ENCODE measurements around the gene SPATS2L. TPM values are rescaled to one million over a fixed set of nuclear protein-coding genes. Genes with fewer than 3 reads are reported as not detected.
A peak's percentile ranks its signal among the peaks of the same experiment; 100 is the strongest.

Gene SPATS2L
- total RNA-seq, 1 donor from 2014 or later: 38.0 TPM

DNA sequence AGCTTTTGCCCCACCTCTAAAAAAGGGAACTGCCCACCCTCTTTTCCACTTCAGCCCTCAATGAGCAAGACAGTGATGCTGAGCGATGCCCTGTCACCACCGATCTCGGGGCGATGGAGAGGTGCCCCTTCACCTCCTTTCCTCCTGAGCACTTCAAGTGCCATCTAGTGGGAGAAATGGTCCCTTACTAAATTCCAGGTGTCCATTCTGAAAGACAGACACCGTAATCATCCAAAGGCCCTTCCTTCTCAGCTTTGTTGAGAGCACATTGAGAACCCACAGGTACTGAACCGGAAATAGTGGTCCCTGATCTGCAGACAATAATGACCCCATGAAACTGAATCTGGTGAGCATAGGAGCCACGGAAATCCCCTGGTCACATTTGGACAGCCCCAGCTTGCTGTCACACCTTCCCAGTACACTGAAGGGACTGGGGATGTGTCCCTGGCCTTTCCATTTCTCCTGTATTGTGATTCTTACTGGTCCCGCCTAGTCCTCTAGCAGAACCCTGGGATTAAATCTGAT is 164.9 kb downstream of the SPATS2L start:
- Mint-ChIP-seq H3K4me1 (ENCODE audit: low read depth) (peaks cover 36% of the 10 kb centered on the region), H3K27me3 (ENCODE audit: insufficient read depth) (no peaks in the 10 kb centered on the region), H3K36me3 (ENCODE audit: low read depth) (peaks cover 20% of the 10 kb centered on the region), H3K9me3 (no peaks in the 10 kb centered on the region), H3K4me3 (no peak overlapping the region), H3K27ac (peak overlapping the region; percentile 47)
- no peak for DNase-seq (ENCODE audit: low spot score)
- intact Hi-C loops (cut with micrococcal nuclease): loop anchor here (2.0 kb wide), 2 partner anchors 17 to 491 kb away; no protein-coding TSS in a partner anchor

DNA sequence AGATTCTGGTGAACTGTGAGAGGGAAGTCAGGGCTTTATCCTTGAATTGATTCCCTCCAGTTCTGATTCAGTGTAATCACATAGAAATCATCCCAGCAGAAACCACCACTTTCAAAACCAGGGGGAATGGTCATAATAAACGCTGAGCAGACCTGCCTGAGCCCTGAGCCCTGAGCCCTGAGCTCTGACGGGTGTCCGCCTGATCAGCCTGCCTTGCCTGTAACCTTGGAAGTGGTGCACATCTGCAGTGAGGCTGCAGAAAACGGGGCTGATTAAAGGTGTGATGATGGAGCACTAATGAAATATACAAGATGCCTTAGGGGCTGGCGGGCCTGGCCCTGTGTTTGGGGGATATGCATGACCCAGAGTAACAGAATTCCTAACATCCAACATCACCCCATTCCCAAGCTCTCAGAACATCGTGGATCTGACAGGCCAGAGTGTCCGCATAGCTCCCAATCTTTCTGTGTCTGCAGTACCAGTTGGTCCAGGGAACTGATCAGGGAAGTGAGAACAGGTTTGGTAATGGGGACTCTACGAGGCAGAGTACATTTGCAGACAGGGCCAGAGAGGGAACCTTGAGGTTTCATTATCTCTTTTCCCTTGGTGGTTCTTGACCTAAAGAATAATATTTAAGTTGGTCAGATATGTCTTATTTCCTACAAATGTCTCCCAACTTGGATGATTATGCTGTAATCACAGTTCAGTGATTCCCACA is 165.6 kb downstream of the SPATS2L start:
- H3K4me1 Mint-ChIP-seq (ENCODE audit: low read depth): peaks cover 30% of the 10 kb centered on the region
- peaks cover 21% of the 10 kb centered on the region for H3K36me3 Mint-ChIP-seq (ENCODE audit: low read depth)
- H3K27me3 Mint-ChIP-seq (ENCODE audit: insufficient read depth): no peaks in the 10 kb centered on the region
- H3K27ac Mint-ChIP-seq: no peak overlapping the region
- no peak for DNase-seq (ENCODE audit: low spot score)
- intact Hi-C loops (cut with micrococcal nuclease): loop anchor here (2.0 kb wide), 2 partner anchors 17 to 491 kb away; no protein-coding TSS in a partner anchor
- no peaks in the 10 kb centered on the region for H3K9me3 Mint-ChIP-seq
- H3K4me3 Mint-ChIP-seq: no peak overlapping the region

DNA sequence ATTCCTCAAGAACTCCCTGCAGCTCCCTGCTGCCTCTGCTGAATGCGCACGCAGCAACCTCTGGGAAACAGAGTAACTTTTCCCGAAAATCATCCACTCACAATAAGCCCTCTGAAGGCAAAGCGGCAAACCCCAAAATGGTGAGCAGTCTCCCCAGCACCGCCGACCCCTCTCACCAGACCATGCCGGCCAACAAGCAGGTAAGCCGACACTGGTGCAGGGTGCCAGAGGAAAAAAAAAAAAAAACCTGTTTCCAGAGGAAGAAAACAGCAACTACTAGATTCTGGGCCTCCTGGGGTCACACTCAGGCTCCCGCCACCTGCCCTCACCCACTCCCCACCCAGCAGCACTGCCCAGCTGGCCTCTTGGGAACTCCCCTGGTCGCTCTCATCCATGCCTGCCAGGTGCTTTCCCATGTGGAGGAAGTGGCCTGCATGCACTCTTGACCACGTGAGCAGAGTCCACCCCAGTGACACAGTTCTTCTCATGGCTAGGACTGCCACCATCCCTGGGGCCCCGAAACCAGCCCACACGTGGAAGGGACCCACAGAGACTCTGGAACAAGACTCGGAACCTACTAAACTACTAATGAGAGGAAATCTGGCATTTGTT is 166.5 kb downstream of the SPATS2L start:
- Mint-ChIP-seq H3K36me3 (ENCODE audit: low read depth) (peaks cover 22% of the 10 kb centered on the region), H3K4me1 (ENCODE audit: low read depth) (peaks cover 22% of the 10 kb centered on the region), H3K9me3 (no peaks in the 10 kb centered on the region), H3K4me3 (no peak overlapping the region), H3K27ac (no peak overlapping the region), H3K27me3 (ENCODE audit: insufficient read depth) (no peaks in the 10 kb centered on the region)
- DNase-seq (ENCODE audit: low spot score): no peak
- intact Hi-C loops (cut with micrococcal nuclease): no loop called here

DNA sequence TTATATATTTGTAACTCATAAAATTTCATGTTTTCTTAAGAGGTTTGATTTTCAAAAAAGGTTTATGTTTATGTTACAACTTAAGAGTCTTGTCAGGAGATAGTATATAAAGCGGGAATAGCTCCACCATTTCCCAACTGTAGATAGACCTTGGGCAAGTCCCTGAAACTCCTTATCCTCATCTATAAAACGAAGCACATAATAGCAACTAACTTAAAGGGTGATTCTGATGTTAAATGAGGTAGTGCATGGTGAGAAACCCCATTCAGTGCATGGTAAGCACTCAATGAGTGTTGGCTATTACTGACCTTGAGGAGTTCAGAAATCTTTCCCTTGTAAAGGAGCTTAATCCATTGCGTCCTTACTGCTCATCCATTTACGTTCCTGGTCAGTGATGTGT is 169.3 kb downstream of the SPATS2L start:
- Mint-ChIP-seq H3K4me1 (ENCODE audit: low read depth) (peaks cover 7% of the 10 kb centered on the region), H3K9me3 (no peaks in the 10 kb centered on the region), H3K4me3 (no peak overlapping the region), H3K27me3 (ENCODE audit: insufficient read depth) (no peaks in the 10 kb centered on the region), H3K36me3 (ENCODE audit: low read depth) (peaks cover 27% of the 10 kb centered on the region), H3K27ac (no peak overlapping the region)
- no peak for DNase-seq (ENCODE audit: low spot score)
- intact Hi-C loops (cut with micrococcal nuclease): no loop called here

DNA sequence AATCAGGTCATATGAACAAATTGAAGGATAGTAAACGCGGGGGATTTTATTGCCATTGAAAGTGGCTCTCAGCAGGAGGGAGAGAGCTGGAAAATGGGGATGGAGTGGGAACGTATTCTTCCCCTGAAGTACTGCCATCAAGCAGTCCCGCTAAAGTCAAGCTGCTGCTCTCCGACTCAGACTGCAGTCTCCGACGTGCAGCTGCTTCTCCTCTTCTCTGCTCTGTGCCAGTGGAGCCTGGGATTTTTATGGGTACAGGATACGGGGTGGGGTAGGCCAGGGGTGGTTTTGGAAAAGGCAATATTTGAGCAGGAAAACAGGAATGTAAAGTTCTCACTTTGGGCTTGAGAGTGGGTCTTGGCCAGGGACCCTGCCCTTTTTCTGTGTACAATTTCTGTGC is 170.3 kb downstream of the SPATS2L start:
- H3K9me3 Mint-ChIP-seq: no peaks in the 10 kb centered on the region
- peaks cover 7% of the 10 kb centered on the region for H3K4me1 Mint-ChIP-seq (ENCODE audit: low read depth)
- H3K27ac Mint-ChIP-seq: no peak overlapping the region
- no peak for DNase-seq (ENCODE audit: low spot score)
- intact Hi-C loops (cut with micrococcal nuclease): no loop called here
- peaks cover 24% of the 10 kb centered on the region for H3K36me3 Mint-ChIP-seq (ENCODE audit: low read depth)
- no peaks in the 10 kb centered on the region for H3K27me3 Mint-ChIP-seq (ENCODE audit: insufficient read depth)
- H3K4me3 Mint-ChIP-seq: no peak overlapping the region

DNA sequence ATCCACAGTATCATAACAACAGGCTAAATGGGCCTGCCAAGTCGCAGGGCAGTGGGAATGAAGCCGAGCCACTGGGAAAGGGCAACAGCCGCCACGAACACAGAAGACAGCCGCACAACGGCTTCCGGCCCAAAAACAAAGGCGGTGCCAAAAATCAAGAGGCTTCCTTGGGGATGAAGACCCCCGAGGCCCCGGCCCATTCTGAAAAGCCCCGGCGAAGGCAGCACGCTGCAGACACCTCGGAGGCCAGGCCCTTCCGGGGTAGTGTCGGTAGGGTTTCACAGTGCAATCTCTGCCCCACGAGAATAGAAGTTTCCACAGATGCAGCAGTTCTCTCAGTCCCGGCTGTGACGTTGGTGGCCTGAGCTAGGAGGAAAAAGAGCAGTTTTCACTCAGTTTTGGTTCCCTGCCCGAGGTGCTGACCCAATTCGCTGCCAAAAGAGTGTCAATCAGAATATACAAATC is 171.2 kb downstream of the SPATS2L start:
- Mint-ChIP-seq H3K36me3 (ENCODE audit: low read depth) (peaks cover 22% of the 10 kb centered on the region), H3K27ac (no peak overlapping the region), H3K4me3 (no peak overlapping the region), H3K9me3 (no peaks in the 10 kb centered on the region), H3K4me1 (ENCODE audit: low read depth) (peaks cover 7% of the 10 kb centered on the region), H3K27me3 (ENCODE audit: insufficient read depth) (no peaks in the 10 kb centered on the region)
- no peak for DNase-seq (ENCODE audit: low spot score)
- intact Hi-C loops (cut with micrococcal nuclease): no loop called here

DNA sequence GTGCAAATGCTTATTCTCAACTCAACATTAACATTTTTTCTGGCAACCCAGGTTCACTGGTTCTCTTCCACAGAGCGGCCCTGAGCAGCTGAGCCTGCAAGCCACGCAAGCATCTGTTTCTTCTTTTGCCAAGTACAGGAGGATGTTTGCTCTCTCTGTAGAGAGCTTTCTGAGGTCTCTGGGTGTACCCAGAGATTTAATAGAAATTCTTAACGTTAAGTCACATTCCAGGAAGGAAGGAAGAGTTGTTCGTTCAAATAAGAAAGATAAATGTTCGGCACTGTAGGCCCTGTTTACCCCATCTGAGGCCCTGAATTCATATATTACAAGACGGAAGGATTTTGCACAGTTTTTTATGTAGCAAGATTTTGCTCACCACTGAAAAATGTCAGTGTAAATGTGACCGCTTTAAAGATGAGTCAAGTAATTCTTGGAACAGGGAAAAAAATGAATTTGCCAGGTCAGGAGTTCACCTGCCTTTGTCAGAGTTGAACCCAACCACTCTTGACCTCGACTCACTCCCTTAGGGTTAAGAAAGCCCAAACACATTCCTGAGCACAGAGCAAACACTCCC is 173.3 kb downstream of the SPATS2L start:
- H3K4me1 Mint-ChIP-seq (ENCODE audit: low read depth): peaks cover 7% of the 10 kb centered on the region
- intact Hi-C loops (cut with micrococcal nuclease): no loop called here

DNA sequence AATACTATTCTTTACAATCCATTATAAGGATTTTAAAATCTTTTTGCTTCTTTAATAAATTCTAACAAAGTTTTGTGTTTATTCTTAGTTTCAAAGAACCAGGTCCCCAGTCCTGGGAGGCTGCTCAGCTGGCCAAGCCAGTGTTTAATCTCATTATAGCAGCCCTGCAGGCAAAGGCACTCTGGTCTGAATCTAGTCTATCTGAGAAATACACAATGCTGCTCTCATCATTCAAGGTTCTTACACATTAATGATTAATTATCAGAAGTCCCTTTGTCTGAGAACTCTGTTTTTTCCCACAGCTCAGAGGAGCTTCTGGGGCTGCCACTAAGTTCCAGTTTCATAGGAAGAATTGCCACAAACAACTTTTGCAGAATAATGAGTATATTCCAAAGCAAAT is 175.7 kb downstream of the SPATS2L start:
- no peak overlapping the region for H3K27ac Mint-ChIP-seq
- H3K4me3 Mint-ChIP-seq: no peak overlapping the region
- H3K4me1 Mint-ChIP-seq (ENCODE audit: low read depth): peaks cover 7% of the 10 kb centered on the region
- no peak for DNase-seq (ENCODE audit: low spot score)
- H3K9me3 Mint-ChIP-seq: no peaks in the 10 kb centered on the region
- intact Hi-C loops (cut with micrococcal nuclease): no loop called here
- no peaks in the 10 kb centered on the region for H3K27me3 Mint-ChIP-seq (ENCODE audit: insufficient read depth)
- H3K36me3 Mint-ChIP-seq (ENCODE audit: low read depth): peaks cover 13% of the 10 kb centered on the region

More for the DNA sequence above, 173.3 kb downstream of the SPATS2L start:
- Mint-ChIP-seq H3K27ac (no peak overlapping the region), H3K4me3 (no peak overlapping the region), H3K36me3 (ENCODE audit: low read depth) (peaks cover 14% of the 10 kb centered on the region), H3K27me3 (ENCODE audit: insufficient read depth) (no peaks in the 10 kb centered on the region), H3K9me3 (no peaks in the 10 kb centered on the region)
- DNase-seq (ENCODE audit: low spot score): no peak

DNA sequence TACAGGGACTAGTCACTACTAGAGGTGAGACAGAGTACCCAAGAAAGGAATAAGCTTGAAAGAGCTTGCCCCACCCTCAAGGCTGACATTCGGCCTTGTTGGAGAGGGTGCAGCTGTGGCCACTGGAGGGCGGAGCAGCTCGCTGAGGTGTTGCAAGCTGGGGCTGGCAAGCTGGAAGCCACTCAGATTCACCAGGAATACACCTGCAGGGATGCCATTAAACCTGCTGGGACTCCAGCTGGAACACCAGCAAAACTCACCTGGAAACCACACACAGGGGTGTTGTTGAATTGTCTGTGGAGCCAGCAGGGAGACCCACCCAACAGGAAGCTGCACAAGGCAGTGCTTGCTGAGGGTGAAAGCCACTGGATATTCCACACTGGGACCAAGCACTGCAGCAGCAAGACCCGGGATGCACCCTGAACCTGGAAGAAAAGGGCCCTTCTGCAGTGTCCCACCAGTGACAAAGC is 177.3 kb downstream of the SPATS2L start:
- peaks cover 12% of the 10 kb centered on the region for H3K36me3 Mint-ChIP-seq (ENCODE audit: low read depth)
- H3K4me1 Mint-ChIP-seq (ENCODE audit: low read depth): peaks cover 7% of the 10 kb centered on the region
- intact Hi-C loops (cut with micrococcal nuclease): loop anchor here (1.0 kb wide), 1 partner anchor 220 kb away; no protein-coding TSS in a partner anchor

DNA sequence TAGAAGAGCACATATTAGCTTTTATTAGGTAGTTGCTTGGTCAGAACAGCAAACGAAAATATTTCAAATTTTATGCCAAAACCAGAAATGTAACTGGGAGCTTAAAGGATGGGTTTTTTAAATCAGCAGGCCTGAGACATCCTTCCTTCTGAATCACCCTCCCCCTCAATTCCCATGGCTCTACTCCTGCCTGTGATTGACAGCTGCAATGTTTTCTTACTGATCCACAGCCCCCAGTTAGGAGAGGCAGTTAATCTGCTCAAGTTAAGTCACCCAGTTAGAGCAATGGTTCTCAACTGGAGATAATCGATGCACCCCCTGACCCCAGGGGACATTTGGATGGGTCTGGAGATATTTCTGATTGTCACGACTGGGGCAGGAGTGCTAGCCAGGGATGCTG is 178.4 kb downstream of the SPATS2L start:
- DNase-seq (ENCODE audit: low spot score): no peak
- intact Hi-C loops (cut with micrococcal nuclease): no loop called here
- Mint-ChIP-seq H3K27me3 (ENCODE audit: insufficient read depth) (no peaks in the 10 kb centered on the region), H3K4me3 (no peak overlapping the region), H3K27ac (no peak overlapping the region), H3K9me3 (no peaks in the 10 kb centered on the region), H3K36me3 (ENCODE audit: low read depth) (peaks cover 9% of the 10 kb centered on the region), H3K4me1 (ENCODE audit: low read depth) (peaks cover 7% of the 10 kb centered on the region)

More for the DNA sequence above, 177.3 kb downstream of the SPATS2L start:
- DNase-seq (ENCODE audit: low spot score): no peak
- Mint-ChIP-seq H3K9me3 (no peaks in the 10 kb centered on the region), H3K27ac (no peak overlapping the region), H3K27me3 (ENCODE audit: insufficient read depth) (no peaks in the 10 kb centered on the region), H3K4me3 (no peak overlapping the region)

DNA sequence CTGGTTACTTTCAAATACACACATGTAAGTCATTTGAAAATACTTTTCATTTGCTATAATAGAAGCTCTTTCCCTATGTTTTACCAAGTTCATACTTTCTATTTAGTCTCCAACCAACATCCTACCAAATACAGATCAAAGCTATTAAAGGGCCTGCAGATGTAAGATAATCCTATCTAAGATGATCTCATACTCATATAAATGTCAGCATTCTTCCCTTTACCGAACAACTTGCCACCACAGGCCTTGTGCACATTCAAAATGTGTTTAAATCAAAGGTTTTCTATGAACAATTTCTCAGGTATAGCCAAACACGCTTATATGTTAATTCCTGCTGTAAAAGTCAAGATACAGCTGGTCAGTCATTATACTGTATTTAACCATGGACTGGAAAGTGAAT is 180.0 kb downstream of the SPATS2L start:
- Mint-ChIP-seq H3K36me3 (ENCODE audit: low read depth) (peaks cover 20% of the 10 kb centered on the region), H3K4me1 (ENCODE audit: low read depth) (peaks cover 1% of the 10 kb centered on the region), H3K4me3 (no peak overlapping the region), H3K27me3 (ENCODE audit: insufficient read depth) (no peaks in the 10 kb centered on the region), H3K27ac (no peak overlapping the region), H3K9me3 (no peaks in the 10 kb centered on the region)
- intact Hi-C loops (cut with micrococcal nuclease): no loop called here
- DNase-seq (ENCODE audit: low spot score): no peak

DNA sequence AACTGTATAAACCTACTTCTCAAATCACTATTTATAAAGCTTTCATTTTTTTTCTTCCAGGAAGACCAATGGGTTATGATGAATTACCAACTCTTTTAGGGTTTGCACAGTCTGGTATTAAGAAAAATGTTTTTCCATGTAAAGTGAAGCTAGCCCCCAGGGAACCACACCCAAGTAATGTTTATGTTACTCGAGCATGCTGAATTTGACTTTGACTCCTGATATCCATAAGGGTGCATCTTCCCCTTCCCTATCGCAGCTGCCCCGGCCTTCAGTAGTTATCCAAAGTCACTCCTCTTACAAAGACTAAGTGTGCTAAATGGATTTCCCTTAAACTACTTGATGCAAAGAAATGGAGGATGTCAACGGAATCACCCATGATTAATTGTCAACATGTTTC is 181.7 kb downstream of the SPATS2L start:
- Mint-ChIP-seq H3K4me1 (ENCODE audit: low read depth) (no peaks in the 10 kb centered on the region), H3K27me3 (ENCODE audit: insufficient read depth) (no peaks in the 10 kb centered on the region), H3K9me3 (no peaks in the 10 kb centered on the region), H3K4me3 (no peak overlapping the region), H3K36me3 (ENCODE audit: low read depth) (peaks cover 30% of the 10 kb centered on the region), H3K27ac (no peak overlapping the region)
- intact Hi-C loops (cut with micrococcal nuclease): no loop called here
- no peak for DNase-seq (ENCODE audit: low spot score)

DNA sequence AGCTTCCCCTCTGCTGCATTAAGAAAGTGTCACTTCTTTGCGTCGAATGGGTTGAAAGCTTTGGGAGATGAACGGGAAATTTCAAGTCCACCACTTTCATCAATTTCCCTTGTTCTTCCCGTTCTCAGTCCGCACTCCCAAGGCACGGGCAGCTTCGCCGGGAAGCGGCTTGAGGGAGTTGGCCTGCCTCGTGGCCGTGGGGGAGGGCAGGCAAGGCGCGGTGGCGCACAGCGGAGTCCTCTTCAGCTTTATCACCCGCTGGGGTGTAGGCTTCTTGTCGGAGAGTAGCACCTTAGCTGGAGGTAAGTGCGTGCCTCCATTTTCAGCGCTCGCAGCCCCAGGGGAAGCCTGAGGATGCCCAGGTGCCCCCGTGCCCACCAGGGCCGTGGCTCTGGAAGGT is 183.5 kb downstream of the SPATS2L start:
- no peak for DNase-seq (ENCODE audit: low spot score)
- Mint-ChIP-seq H3K4me3 (no peak overlapping the region), H3K9me3 (no peaks in the 10 kb centered on the region), H3K36me3 (ENCODE audit: low read depth) (peaks cover 38% of the 10 kb centered on the region), H3K4me1 (ENCODE audit: low read depth) (no peaks in the 10 kb centered on the region), H3K27ac (no peak overlapping the region), H3K27me3 (ENCODE audit: insufficient read depth) (no peaks in the 10 kb centered on the region)
- intact Hi-C loops (cut with micrococcal nuclease): no loop called here
